HG03558 (cell line): ENCODE data around the gene CLINT1.
A peak's percentile ranks its signal among the peaks of the same experiment; 100 is the strongest.

Experiments
- ATAC-seq: cut with Tn5 transposase; IDR thresholded peaks from one replicate; pipeline ENCODE4 v1.9.1; 2021; ENCODE audit warnings: moderate number of reproducible peaks; ENCODE audit not compliant: unreplicated experiment; ENCODE audit errors: extremely low read depth

Gene CLINT1

DNA sequence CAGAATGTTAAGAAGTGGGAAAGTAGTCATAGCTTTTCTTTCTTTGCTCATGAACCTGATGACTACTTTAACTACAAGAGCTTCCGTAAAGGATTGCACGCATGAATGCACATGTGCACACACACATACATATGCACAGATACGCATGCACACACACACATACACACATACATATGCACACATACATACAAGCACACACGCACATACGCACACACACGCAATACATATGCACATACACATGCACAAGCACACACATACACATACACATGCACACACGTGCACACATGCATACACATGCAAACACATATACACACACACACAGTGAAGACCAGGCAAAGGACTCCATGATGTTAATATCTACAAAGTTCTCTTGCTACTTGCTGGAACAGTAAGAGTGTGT, 92.5 kb downstream of the CLINT1 start:
- no peak for ATAC-seq

GRCh38 chr5:157764531-157764930, 94.4 kb downstream of the CLINT1 start:
- ATAC-seq = no peak

- ATAC-seq = no peak
Observed at GRCh38 chr5:157761690-157762621, 97.0 kb downstream of the CLINT1 start.

- ATAC-seq = no peak
Observed at GRCh38 chr5:157758706-157759105, 100.2 kb downstream of the CLINT1 start.

- no peak for ATAC-seq
Observed at GRCh38 chr5:157756122-157756521, 102.8 kb downstream of the CLINT1 start.

GRCh38 chr5:157750320-157750719, 108.6 kb downstream of the CLINT1 start:
- no peak for ATAC-seq

DNA sequence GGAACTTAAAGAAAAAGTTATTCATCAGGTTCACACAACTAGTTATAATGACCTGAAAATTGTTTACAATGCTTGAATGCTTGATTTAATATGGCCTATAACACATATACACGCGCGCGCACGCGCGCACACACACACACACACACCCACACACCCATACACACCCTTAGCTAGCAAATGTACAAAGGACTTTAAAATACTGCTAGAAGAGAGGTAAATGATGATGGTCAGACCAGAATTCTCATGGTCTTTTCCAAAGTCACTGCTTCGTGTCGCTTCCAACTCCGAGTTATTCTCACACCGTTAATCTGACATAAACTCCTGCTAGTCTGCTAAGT, 109.5 kb downstream of the CLINT1 start:
- no peak for ATAC-seq

- no peak for ATAC-seq
Observed at GRCh38 chr5:157748760-157749461, 110.0 kb downstream of the CLINT1 start.

DNA sequence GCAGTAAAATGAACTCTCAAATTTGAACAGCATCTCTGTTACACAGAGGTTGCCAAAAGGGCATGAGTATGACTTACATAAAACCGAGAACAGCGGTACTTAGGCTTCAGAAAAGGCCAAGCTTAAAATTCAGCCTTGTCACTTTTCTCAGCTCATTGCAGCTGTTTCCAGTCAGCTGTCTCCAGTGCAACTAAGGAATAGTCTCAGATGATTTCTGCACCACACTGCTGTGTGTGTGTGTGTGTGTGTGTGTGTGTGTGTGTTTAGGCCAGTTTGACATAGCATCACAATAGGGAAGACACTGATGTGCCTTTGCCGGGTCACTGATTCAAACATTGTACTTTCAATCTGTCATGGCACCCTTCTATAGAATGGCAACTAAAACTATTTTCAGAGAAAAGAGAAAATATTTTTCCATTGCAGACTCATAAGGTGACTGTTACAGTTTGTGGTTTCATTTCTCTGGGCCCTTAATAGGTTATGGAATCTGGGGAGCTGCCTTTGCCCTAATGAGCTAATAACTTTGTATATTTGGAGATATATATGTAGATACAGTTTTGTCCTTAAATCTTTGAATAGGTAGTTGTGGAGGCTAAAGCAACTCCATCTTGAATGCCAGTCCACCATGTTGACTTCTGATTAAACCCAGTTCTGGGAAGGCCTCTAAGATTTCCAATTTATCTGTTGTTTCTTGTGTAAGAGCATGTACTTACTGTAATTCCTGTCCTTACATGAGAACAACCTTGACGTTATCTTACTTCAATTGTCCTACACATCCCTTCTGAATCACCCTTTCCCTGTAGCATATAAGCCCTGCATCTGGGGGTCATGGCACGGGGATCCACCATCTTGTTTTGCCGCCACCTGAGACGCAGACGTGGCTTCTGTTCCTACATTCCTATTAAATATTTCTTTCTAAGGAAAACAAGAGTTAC, 110.9 kb downstream of the CLINT1 start:
- ATAC-seq = no peak

GRCh38 chr5:157747173-157747740, 111.7 kb downstream of the CLINT1 start:
- no peak for ATAC-seq

GRCh38 chr5:157745041-157745456, 113.9 kb downstream of the CLINT1 start:
- no peak for ATAC-seq

- ATAC-seq = no peak
Observed at GRCh38 chr5:157744051-157745011, 114.6 kb downstream of the CLINT1 start.

DNA sequence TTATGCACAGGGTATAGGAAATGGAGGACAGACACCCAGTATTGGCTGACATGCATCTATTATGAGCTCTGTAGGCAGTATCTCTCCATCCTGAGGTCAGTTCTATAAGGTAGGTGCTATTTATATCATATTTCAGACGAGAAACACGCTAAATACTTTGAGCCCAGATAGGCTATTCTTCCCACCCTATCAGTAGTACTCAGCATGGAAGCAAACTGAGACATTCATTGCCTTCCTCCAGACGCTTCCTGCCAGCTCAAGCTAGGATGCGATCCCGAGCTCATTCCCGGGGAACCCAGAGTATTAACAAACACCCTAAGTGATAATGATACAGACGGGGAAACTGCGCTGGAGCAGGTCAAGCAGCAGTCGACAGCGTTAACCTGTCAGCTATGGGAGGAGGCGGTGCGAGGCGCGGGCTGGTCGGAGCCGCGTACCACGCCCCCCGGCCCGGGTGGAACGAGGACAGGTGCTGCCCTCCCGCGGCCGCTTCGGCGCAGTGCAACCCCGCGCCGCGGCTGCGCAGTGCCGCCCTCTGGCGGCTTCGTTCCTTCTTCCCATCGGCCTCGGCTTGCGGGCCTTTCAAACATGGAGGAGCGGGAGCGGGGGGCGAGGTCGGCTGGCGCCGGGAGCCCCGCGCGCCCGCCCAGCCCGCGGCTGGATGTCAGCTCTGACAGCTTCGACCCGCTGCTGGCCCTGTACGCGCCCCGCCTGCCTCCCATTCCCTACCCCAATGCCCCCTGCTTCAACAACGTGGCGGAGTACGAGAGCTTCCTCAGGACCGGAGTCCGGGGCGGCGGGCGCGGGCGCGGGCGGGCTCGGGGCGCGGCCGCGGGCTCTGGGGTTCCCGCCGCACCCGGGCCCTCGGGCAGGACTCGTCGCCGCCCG, 115.5 kb downstream of the CLINT1 start, which contains the start of gene LSM11:
LSM11 (plus strand) TSS at position 550 of the 888 bp plus-strand sequence; CDS start at position 589, 39 bp downstream.
- ATAC-seq = peak; percentile 77

DNA sequence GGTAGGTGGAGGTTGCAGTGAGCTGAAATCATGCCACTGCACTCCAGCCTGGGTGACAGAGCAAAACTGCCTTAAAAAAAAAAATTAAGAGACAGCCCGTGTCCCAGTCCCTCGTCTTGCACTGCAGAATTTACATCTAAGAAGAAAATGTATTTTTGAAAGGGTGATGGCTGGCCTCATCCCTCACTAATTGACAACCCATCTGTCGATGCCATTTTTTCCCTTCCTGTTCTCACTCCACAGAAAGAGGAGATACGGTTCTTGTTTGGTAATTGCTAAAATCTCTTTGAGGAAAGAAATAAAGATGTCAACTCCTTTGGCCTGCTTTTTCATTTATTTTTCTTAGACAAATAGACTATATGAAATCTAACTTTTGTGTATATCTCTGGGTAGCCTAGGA, 117.8 kb downstream of the CLINT1 start:
- no peak for ATAC-seq

GRCh38 chr5:157740229-157740610, 118.7 kb downstream of the CLINT1 start:
- ATAC-seq = no peak

GRCh38 chr5:157739388-157740228, 119.3 kb downstream of the CLINT1 start:
- no peak for ATAC-seq

DNA sequence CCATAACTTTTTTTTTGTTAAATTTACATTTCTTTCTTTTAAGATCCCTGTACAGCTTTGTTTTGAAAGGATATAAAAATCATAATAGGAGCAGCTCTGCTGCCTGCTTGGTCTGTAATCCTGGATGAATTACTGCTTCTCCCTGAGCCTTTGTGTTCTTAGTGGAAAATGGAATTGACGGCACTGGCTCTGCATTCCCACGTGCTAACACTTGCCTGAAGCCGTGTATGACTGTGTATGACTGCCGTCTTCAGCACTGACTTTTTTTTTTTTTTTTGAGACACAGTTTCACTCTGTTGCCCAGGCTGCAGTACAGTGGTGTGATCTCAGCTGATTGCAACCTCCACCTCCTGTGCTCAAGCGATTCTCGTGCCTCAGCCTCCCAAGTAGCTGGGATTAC, 123.0 kb downstream of the CLINT1 start:
- ATAC-seq = no peak
